A673 (cell line): ENCODE results near the gene TTC28. TPM values are rescaled to one million over a fixed set of nuclear protein-coding genes. Genes with fewer than 3 reads are reported as not detected.

Experiments used
- BruUV-seq: library from RNA; stranded (reverse); fragments of 400-500 nt; replicated peaks from 2 replicates; lab custom pipeline; 2021; lab: Mats Ljungman, UMichigan
- CTCF ChIA-PET: fragments of 300-600 bp; sonication (Branson Sonifier 250); formaldehyde crosslinking; loops from one replicate; lab custom pipeline; 2022; ENCODE audit warnings: antibody characterized with exemption; lab: Charles Lee
- POLR2A ChIA-PET: fragments of 300-600 bp; sonication (Branson Sonifier 250); formaldehyde crosslinking; loops from one replicate; lab custom pipeline; 2022; ENCODE audit warnings: antibody characterized with exemption; ENCODE audit not compliant: low non-redundant PET; lab: Charles Lee
- DNase-seq: peaks from one replicate; pipeline ENCODE4 v3.0.0-alpha.2; 2015; ENCODE audit warnings: low spot score
- H3K27ac ChIP-seq: fragments of 200-600 bp; sonication (generic); 2 replicates; pipeline ENCODE4 v1.5.1; 2016; ENCODE audit warnings: mixed run types, low read depth, mild to moderate bottlenecking, mixed read lengths, antibody characterized with exemption, low read length; ENCODE audit not compliant: poor library complexity, severe bottlenecking
- H3K27me3 ChIP-seq: fragments of 200-600 bp; sonication (generic); replicated peaks from 2 replicates; pipeline ENCODE4 v1.6.1; 2017; ENCODE audit warnings: mixed run types, low read depth, mild to moderate bottlenecking, mixed read lengths, antibody characterized with exemption, low read length; ENCODE audit not compliant: insufficient read depth, poor library complexity
- H3K36me3 ChIP-seq: fragments of 200-600 bp; sonication (generic); 2 replicates; pipeline ENCODE4 v1.6.1; 2016; ENCODE audit warnings: mixed run types, mild to moderate bottlenecking, mixed read lengths, antibody characterized with exemption, low read length; ENCODE audit not compliant: insufficient read depth, poor library complexity, severe bottlenecking
- H3K4me1 ChIP-seq: fragments of 200-600 bp; sonication (generic); 2 replicates; pipeline ENCODE4 v1.6.1; 2017; ENCODE audit warnings: mixed run types, mild to moderate bottlenecking, mixed read lengths, antibody characterized with exemption, low read length; ENCODE audit not compliant: insufficient read depth, poor library complexity, severe bottlenecking
- H3K4me3 ChIP-seq: fragments of 200-600 bp; sonication (generic); 2 replicates; pipeline ENCODE4 v1.5.1; 2016; ENCODE audit warnings: low read depth, mixed run types, mild to moderate bottlenecking, mixed read lengths, low read length; ENCODE audit not compliant: poor library complexity, severe bottlenecking
- H3K9me3 ChIP-seq: fragments of 200-600 bp; sonication (generic); 2 replicates; pipeline ENCODE4 v1.6.1; 2016; ENCODE audit warnings: mixed run types, low read depth, mild to moderate bottlenecking, mixed read lengths, antibody characterized with exemption, low read length; ENCODE audit not compliant: poor library complexity, severe bottlenecking
- EZH2 ChIP-seq: fragments of 200-600 bp; sonication (generic); IDR thresholded peaks from 2 replicates; pipeline ENCODE4 v1.6.1; 2017; ENCODE audit warnings: borderline replicate concordance, low read depth, mild to moderate bottlenecking, mixed read lengths, antibody characterized with exemption, low read length; ENCODE audit not compliant: poor library complexity, severe bottlenecking
- intact Hi-C: fragments of 100-400 bp; cut with micrococcal nuclease; formaldehyde crosslinking; loops from one replicate; pipeline ENCODE4 v1.10.0; 2022; ENCODE audit not compliant: unreplicated experiment
- total RNA-seq: library from RNA; stranded (reverse); gene quantifications from 2 replicates; pipeline ENCODE4 v1.2.3, GENCODE V29; 2021
- TF ChIP-seq, protein P1 (sequence below): fragments of 300-800, 200-600 bp; sonication (generic); conservative IDR thresholded peaks from 2 replicates; pipeline ENCODE4 v1.5.1; 2017; ENCODE audit warnings: low read depth, mild to moderate bottlenecking, antibody characterized with exemption, low read length, moderate library complexity, mixed read lengths

TTC28 gene
- total RNA-seq, 1 experiment from 2014 or later, result 48.7 TPM

DNA sequence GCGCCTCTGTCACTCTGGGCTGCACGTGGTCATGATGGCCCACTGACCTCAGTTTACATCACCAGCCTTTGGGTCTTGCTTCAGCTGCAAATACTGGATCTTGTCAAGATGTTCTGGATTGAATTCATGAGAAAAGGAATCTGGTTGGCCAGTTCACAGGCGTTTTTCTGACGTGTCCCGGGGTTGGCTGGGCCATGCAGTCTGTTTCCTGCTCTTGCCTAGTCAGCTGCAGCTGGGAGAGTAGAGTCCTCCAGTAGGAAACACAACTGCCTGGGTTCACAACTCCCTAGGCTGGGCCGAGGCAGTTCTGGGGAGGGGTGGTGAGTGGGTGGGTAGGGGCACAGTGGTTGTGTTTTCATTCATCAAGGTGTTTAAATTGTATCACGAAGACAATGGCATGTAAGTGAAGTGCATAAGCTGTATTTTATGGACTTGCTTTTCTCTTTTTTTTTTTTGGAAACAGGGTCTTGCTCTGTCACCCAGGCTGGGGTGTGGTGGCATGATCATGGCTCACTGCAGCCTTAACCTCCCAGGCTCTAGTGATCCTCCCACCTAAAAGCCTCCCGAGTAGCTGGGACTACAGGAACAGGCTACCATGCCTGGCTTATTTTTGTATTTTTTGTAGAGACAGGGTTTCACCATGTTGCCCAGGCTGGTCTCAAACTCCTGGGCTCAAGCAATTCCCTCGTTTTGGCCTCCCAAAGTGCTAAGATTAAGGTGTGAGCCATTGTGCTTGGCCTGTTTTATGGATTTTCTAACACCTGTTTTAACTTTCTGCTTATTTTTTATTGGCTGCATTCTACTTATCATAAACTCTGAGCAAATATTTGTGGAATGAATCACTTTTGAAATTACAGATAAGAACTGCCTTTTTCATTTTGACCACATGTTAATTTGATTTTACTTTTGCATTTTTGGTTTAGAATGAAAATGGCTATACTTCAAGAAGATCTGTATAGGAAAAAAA lies 706.6 kb downstream of the TTC28 start:
- peaks cover 11% of the 10 kb centered on the region for H3K9me3 ChIP-seq
- DNase-seq, result no peak
- H3K4me3 ChIP-seq, result no peak overlapping the region
- H3K36me3 ChIP-seq, result peaks cover 4% of the 10 kb centered on the region
- BruUV-seq, result no TSS peak
- CTCF ChIA-PET, result no interaction called here
- POLR2A ChIA-PET, result interaction anchor here (0.6 kb wide), 1 partner anchor 39 kb away, joined by 4 read pairs; no protein-coding TSS in a partner anchor
- intact Hi-C loops, result no loop called here
- TF ChIP-seq EZH2, result no peak
- TF ChIP-seq, protein P1, sequence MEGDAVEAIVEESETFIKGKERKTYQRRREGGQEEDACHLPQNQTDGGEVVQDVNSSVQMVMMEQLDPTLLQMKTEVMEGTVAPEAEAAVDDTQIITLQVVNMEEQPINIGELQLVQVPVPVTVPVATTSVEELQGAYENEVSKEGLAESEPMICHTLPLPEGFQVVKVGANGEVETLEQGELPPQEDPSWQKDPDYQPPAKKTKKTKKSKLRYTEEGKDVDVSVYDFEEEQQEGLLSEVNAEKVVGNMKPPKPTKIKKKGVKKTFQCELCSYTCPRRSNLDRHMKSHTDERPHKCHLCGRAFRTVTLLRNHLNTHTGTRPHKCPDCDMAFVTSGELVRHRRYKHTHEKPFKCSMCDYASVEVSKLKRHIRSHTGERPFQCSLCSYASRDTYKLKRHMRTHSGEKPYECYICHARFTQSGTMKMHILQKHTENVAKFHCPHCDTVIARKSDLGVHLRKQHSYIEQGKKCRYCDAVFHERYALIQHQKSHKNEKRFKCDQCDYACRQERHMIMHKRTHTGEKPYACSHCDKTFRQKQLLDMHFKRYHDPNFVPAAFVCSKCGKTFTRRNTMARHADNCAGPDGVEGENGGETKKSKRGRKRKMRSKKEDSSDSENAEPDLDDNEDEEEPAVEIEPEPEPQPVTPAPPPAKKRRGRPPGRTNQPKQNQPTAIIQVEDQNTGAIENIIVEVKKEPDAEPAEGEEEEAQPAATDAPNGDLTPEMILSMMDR, result no peak
- peaks cover 23% of the 10 kb centered on the region for H3K4me1 ChIP-seq
- H3K27me3 ChIP-seq, result peaks cover 5% of the 10 kb centered on the region
- no peak overlapping the region for H3K27ac ChIP-seq

DNA sequence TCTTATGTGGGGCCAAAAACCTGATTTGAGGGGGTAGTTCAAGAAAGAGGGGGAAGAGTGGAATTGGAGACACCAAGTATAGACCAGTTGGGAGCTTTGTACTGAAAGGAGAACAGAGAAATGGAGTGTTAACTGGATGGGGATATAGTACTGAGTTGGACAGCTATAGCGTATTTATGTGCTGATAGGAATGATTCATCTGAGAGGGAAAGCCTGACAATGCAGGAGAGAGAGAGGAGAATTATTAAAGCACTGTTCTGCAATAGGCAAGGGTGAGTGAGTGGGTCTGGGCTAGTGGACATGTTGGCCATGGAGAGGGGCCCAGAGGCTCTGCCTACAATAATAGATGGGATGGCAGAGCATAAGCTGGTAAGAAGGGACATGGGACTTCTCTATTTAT lies 707.7 kb downstream of the TTC28 start:
- POLR2A ChIA-PET, result interaction anchor here (0.6 kb wide), 1 partner anchor 866 kb away, joined by 12 read pairs; no protein-coding TSS in a partner anchor
- no peak for TF ChIP-seq EZH2
- TF ChIP-seq, protein P1, result no peak
- no peak for DNase-seq
- no TSS peak for BruUV-seq
- Histone ChIP-seq H3K4me1 (peaks cover 23% of the 10 kb centered on the region), H3K9me3 (peaks cover 11% of the 10 kb centered on the region), H3K36me3 (no peaks in the 10 kb centered on the region), H3K27me3 (peaks cover 7% of the 10 kb centered on the region), H3K27ac (no peak overlapping the region), H3K4me3 (no peak overlapping the region)
- intact Hi-C loops, result no loop called here
- CTCF ChIA-PET, result interaction anchor here (0.7 kb wide), 1 partner anchor 83 kb away, joined by 3 read pairs; no protein-coding TSS in a partner anchor

DNA sequence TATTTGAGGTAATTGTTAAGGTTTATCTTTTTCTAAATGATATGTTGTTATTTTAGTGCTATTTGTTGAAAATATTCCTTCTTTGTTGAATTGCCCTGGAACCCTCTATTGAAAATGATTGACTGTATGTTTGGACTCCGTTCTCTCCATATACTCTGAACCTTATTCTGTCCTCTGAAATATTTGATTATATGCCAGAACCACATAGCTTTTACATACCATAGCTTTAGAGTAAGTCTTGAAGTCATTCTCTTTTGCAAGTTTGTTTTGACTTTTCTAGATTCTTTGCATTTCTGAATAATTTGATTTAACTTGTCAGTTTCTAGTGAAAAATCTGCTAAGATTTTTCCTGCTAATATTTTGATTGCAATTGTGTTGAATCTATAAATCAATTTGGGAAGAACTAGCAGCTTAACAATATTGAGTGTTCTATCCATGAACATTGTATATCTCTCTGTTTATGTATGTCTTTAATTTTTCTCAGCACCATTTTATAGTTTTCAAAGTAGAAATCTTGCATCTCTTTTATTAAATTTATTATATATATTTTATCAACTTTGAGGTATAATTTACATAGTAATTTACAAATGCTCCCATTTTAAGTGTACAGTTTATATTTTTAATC lies 708.9 kb downstream of the TTC28 start:
- Histone ChIP-seq H3K36me3 (no peaks in the 10 kb centered on the region), H3K9me3 (peaks cover 11% of the 10 kb centered on the region), H3K4me1 (peaks cover 21% of the 10 kb centered on the region), H3K27ac (no peak overlapping the region), H3K4me3 (no peak overlapping the region), H3K27me3 (peaks cover 7% of the 10 kb centered on the region)
- POLR2A ChIA-PET, result no interaction called here
- CTCF ChIA-PET, result no interaction called here
- no peak for DNase-seq
- BruUV-seq, result no TSS peak
- no peak for TF ChIP-seq EZH2
- TF ChIP-seq, protein P1, result no peak
- intact Hi-C loops, result no loop called here
